HG03432 (cell line): ENCODE measurements around the gene ODR4.
"Not testable (repeated sequence)": the region's sequence is repeated elsewhere in the genome, so short reads cannot be mapped to it uniquely, and the experiment has no call there.

ENCODE experiments used
- ATAC-seq: cut with Tn5 transposase; IDR thresholded peaks from one replicate; pipeline ENCODE4 v1.9.1; 2021; ENCODE audit warnings: mild to moderate bottlenecking, moderate library complexity; ENCODE audit not compliant: unreplicated experiment

ODR4 gene

GRCh38 chr1:186420923-186421322 lies 45.3 kb downstream of the ODR4 start:
- ATAC-seq = peak; percentile 95

GRCh38 chr1:186421446-186421845 lies 45.8 kb downstream of the ODR4 start:
- ATAC-seq = no peak

- ATAC-seq = no peak
Measured at GRCh38 chr1:186424539-186424938, 48.9 kb downstream of the ODR4 start.

GRCh38 chr1:186426118-186426517 lies 50.5 kb downstream of the ODR4 start:
- ATAC-seq = no peak

GRCh38 chr1:186429017-186429416 lies 53.4 kb downstream of the ODR4 start:
- ATAC-seq = no peak

GRCh38 chr1:186435336-186435735 lies 59.7 kb downstream of the ODR4 start:
- no peak for ATAC-seq

GRCh38 chr1:186438567-186438966 lies 62.9 kb downstream of the ODR4 start:
- ATAC-seq = no peak

GRCh38 chr1:186440584-186440983 lies 64.9 kb downstream of the ODR4 start:
- no peak for ATAC-seq

- ATAC-seq = no peak
Measured at GRCh38 chr1:186442651-186443375, 67.2 kb downstream of the ODR4 start.

- peak; percentile 55 for ATAC-seq
Measured at GRCh38 chr1:186443638-186444037, 68.0 kb downstream of the ODR4 start.

- ATAC-seq = no peak
Measured at GRCh38 chr1:186446152-186446551, 70.5 kb downstream of the ODR4 start.

GRCh38 chr1:186454981-186455380 lies 79.3 kb downstream of the ODR4 start:
- no peak for ATAC-seq

- no peak for ATAC-seq
Measured at GRCh38 chr1:186456729-186457255, 81.2 kb downstream of the ODR4 start.

- ATAC-seq = not testable (repeated sequence)
Measured at GRCh38 chr1:186459161-186459560, 83.5 kb downstream of the ODR4 start.

- no peak for ATAC-seq
Measured at GRCh38 chr1:186461014-186461413, 85.4 kb downstream of the ODR4 start, which contains the start of gene PDC. TSS of gene PDC (minus strand) at chr1:186461114. CDS start at chr1:186449459, 11,655 bp downstream.

- ATAC-seq = no peak
Measured at GRCh38 chr1:186463511-186463910, 87.9 kb downstream of the ODR4 start.

- ATAC-seq = no peak
Measured at GRCh38 chr1:186463926-186464325, 88.3 kb downstream of the ODR4 start.

GRCh38 chr1:186465491-186465890 lies 89.9 kb downstream of the ODR4 start:
- not testable (repeated sequence) for ATAC-seq

GRCh38 chr1:186465946-186466345 lies 90.3 kb downstream of the ODR4 start:
- ATAC-seq = no peak
